Islet of Langerhans (tissue), 1 donor: ENCODE measurements around the gene CCSER1.
"Not testable (repeated sequence)": the region's sequence is repeated elsewhere in the genome, so short reads cannot be mapped to it uniquely, and the experiment has no call there.

Experiments
- FAIRE-seq: peaks from one replicate; lab custom pipeline; 2011; peaks lifted over from hg19 to GRCh38; lab: Jason Lieb, UNC

Gene CCSER1

DNA sequence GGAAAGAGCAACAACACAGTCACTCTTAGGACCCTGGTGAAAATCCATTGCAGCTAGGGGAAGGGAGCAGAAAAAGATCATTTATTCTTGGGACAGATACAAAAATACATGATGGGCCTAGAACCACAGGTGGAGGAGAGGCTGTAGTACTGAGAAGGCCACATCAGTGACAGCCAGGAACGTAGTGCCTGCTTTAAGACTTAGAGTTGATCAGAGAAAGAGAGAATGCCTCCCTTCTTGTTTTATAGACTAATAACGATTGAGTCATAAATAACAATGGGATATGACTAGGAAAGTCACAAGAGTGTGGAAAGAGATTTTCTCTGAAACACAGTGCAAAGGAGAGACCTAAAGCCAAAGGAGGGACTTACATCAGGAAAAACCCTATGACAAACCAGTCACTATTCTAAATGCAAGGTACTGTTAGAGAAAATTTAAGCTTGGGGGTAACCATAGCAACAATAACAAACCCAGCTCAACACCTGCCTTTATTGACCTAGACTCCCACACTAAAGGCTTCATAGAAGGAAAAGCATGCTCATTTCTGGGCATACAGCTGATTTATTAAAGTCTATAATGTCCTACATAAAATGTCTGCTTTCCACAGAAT lies 1161.6 kb downstream of the CCSER1 start:
- no peak for FAIRE-seq

GRCh38 chr4:91298156-91298700 lies 1171.0 kb downstream of the CCSER1 start:
- no peak for FAIRE-seq

GRCh38 chr4:91298824-91299223 lies 1171.6 kb downstream of the CCSER1 start:
- FAIRE-seq: no peak

- FAIRE-seq: no peak
These were observed 1174.9 kb downstream of the CCSER1 start for GRCh38 chr4:91302120-91302519.

GRCh38 chr4:91304292-91304691 lies 1177.1 kb downstream of the CCSER1 start:
- no peak for FAIRE-seq

DNA sequence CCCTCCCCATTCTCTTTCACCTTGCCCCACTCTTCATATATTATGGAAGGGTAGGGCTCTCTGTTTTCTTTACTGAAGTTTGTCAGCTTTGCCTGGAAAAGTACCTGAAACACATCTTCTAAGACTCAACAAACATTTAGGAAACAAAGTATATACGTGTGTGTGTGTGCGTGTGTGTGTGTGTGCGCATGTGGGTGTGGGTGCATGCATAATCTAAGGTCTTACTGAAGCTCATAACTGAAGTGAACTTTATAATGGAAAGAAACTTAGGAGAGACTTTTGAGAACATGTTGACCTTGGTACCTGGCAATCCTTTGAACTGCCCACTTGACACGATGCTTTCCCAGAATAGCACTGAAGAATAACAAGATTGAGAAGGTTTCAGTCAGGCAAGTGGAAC lies 1190.2 kb downstream of the CCSER1 start:
- no peak for FAIRE-seq

DNA sequence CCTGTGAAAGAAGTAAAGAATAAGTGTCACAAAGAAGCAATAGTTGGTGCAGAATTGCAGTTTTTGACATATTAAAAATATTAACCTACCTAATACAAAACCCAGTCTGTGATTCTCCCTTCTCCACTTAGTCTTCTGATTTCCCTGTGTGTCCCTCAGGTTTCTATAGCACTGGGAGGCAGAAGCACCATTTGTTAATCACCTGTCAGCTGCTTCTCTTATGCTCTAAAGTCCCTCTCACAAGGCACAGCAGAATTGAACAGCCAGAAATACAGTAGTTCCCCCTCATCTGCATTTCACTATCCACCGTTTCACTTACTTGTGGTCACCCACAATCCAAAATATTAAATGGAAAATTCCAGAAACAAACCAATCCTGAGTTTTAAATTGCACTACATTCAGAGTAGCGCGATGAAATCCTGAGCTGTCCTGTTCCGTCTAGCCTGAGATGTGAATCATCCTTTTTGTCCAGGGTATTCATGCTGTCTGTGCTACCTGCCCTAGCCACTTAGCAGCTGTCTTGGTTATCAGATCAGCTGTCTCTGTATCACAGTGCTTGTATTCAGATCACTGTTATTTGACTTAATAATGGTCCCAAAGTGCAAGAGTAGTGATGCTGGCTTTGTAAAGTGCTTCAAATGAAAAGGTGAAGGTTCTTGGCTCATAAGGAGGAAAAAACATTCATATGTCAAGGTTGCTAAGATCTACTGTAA lies 1192.5 kb downstream of the CCSER1 start:
- no peak for FAIRE-seq

DNA sequence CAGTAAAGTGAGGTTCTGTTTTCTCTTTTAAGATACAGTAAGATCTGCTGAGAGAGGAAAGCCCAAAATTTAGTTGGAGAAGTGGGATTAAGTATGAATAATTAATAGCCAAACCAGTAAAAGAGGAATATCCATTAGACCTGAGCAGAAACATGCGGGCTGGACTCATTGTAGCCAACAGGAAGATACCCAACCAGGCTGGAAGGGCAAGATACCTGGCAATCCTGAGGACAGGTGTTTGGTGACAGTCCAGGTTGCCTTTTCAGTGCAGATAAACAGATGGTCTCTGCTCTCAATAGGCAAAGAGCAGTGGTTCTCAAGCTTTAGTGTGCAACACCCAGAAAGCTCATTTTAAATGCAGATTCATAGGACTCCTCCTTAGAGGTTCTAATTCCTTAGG lies 1195.8 kb downstream of the CCSER1 start:
- no peak for FAIRE-seq

GRCh38 chr4:91325495-91325894 lies 1198.3 kb downstream of the CCSER1 start:
- FAIRE-seq: no peak

GRCh38 chr4:91326167-91326566 lies 1199.0 kb downstream of the CCSER1 start:
- not testable (repeated sequence) for FAIRE-seq

DNA sequence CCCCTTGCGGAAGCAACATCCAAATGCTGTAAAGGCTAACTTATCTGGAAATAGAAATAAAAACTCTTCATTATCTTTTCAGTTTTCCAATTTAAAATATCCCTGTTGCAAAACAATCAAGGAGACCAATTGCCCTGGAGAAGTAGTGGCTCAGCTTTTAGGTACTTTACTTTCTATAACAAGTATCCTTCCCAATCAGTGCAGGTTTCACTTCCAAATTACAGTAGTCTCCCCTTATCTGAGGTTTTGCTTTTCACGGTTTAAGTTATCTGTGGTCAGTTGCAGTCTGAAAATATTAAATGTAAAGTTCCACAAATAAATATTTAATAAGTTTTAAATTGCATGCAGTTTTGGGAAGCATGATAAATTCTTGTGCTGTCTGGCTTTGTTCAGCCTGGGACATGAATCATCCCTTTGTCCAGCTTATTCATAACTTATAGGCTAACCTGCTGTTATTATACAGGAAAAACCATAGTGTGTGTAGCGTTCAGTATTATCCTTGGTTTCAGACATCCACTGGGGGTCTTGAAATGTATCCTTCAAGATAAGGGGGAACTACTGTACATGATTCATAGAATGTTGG lies 1203.5 kb downstream of the CCSER1 start:
- FAIRE-seq: no peak

DNA sequence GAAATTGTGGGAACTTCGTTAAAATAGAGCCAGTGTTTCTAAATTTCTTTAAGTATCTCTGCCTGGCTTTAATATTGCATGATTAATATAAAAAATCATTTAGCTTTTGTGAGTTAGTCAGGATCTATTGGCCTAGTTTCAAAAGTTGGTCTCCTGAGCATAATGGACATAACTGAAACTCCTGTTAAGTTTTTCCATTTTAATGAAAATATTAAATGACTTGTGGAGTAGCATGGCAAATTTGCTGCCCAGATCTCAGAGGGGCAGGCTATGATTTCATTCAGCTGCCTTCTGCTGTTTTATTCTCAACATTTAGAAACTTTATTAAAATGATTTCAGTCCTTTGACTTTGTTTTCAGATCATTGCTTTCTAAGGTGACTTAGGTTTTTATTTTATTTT lies 1213.6 kb downstream of the CCSER1 start:
- FAIRE-seq: no peak

DNA sequence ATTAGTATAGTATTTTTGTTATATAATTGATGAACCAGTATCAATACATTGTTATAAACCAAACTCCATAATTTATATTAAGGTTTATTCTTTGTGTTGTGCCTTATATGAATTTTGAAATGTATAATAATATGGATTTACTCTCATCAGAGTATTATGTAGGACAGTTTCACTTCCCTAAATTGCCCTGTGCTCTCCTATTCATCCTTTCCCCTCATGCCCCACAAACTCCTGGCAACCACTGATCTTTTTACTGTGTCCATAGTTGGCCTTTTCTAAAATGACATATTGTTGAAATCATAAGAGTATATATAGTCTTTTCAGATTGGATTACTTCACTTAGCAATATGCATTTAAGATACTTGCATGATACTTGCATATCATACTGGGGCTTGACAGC lies 1218.4 kb downstream of the CCSER1 start:
- no peak for FAIRE-seq

- not testable (repeated sequence) for FAIRE-seq
These were observed 1229.3 kb downstream of the CCSER1 start for GRCh38 chr4:91356496-91356895.

DNA sequence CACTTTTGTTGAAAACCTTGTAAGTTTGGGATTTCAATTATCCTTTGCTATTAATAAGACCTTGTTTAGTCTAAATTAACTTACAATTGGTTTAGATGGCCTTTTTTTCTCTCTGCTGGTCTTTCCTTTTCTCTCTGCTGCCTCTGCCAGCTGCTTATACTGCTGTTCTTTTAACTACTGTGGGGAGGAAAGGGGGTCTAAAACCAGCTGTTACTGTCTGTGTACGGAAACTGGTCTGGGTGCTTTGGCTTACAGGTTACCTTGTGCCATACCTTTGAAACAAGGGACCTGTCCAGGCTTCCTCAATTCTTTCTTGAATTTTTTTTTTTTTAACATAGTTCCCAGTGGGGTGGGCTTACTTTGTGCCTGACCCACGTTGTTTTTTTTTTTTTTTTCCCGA lies 1230.8 kb downstream of the CCSER1 start:
- not testable (repeated sequence) for FAIRE-seq

DNA sequence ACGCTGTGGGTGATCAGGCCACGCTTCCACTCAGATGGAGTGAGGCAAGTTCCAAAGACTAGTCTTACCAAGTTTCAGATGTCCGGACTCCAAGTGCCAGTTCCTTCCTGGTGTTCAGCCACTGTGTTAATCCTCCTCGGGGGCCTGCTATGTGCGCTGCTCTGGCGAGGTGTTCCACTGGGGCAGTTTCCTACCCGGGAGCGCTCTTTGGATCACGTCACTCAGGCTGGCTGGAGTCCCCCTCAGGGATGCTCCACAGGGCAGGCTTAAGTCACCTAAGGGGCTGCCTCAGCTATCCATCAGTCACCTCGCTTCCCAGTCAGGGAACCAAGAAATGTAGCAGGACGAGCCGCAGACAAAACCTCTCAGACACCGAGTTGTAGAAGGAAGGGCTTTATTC lies 1231.4 kb downstream of the CCSER1 start:
- not testable (repeated sequence) for FAIRE-seq

GRCh38 chr4:91359041-91360031 lies 1232.1 kb downstream of the CCSER1 start:
- FAIRE-seq: no peak

DNA sequence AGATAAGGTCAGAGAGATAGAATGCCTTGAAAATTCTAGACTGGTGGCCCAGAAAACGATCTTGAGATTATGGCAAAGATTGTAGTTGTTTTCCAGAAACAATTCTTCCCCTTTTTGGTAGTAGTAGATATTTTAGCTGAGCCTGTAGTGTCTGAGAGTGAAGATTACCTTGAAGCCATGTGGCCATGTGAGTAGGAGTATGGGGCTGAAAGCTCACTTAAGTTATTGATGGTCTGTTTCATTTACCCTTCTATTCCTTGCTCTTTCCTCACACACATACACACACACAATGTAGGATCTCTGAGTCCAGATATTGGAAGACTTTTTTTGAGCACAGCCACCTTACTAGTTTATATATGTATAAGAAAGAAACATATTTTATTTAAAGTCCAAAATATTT lies 1234.9 kb downstream of the CCSER1 start:
- FAIRE-seq: no peak

DNA sequence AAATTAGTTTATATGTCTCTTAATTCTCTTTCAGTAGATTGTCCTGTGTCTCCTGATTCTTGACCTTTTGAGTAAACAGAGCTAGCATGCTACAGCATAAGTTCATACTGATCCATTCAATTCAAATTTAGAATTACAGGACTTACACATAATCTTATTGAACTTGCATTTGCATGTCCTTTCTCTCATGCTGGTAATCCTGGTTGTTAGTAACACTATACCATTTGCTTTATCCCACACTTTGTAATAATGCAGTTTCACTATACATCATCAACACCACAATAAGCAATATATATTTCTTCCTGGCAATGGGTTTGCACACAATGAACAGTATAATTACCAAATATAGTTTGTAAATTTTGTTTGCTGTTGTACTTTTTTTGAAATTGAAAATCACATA lies 1239.4 kb downstream of the CCSER1 start:
- FAIRE-seq: no peak

DNA sequence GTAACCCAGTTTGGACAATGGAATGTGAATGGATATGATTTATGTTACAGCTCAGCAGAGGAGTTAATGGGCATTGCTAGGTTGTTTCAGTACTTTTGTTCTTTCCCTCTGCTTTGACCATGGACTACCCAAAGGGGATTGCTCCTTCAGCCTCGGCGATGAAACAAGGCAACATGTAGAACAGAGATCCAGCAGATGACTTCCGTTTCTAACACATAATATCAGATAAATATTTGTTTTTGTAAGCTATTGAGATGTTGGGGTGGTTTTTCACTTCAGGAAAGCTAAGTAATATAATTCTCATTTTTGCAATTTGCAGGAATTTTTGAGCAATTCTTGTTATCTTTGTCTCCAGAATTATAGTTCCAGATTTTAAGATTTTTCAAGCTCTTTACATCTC lies 1241.9 kb downstream of the CCSER1 start:
- FAIRE-seq: no peak

DNA sequence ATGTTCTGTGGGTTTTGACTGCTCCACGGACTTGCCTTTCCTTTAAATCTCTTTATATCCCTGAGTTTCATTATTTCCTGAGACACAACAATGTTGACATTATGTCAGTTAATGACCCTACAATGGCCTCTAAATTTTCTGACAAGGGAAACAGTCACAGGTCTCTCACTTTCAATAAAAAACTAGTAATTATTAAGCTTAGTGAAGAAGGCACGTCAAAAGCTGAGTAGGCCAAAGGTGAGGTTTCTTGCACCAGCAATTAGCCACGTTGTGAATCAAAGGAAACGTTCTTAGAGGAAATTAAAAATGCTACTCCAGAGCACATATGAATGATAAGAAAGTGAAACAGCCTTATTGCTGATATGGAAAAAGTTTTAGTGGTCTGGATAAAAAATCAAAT lies 1246.4 kb downstream of the CCSER1 start:
- FAIRE-seq: no peak

DNA sequence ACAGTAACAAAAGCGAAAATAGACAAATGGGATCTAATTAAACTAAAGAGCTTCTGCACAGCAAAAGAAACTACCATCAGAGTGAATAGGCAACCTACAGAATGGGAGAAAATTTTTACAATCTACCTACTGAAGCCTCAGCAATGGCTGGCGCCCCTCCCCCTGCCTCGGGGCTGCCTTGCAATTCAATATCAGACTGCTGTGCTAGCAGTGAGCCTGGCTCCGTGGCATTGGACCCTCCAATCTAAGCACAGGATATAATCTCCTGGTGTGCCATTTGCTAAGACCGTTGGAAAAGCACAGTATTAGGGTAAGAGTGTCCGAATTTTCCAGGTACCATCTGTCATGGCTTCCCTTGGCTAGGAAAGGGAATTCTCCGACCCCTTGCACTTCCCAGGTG lies 1278.2 kb downstream of the CCSER1 start:
- FAIRE-seq: not testable (repeated sequence)
